ENCODE measurements around the gene ALKBH4.
"Not testable (repeated sequence)": the region's sequence is repeated elsewhere in the genome, so short reads cannot be mapped to it uniquely, and the experiment has no call there.

DNA sequence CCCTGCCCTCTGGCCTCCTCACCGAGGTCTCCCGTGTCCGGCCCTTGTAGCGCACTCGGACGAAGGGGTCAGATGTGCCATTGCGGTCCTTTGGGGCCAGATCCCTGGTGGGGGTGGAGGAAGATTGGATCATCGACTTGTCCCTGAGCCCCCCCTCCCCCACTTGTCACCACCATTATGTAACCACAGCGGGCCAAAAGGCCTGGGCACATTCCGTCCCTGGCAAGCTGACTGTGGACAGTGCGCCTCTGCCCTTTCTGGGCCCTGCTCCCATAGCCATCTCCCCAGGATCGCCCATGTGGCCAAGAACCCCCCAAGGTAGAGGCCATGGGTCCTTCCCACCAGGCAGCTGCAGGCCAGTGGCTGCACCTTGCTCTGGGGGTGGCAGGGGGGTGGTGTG, 38.5 kb upstream of the ALKBH4 start:
- TF ChIP-seq, protein P1, sequence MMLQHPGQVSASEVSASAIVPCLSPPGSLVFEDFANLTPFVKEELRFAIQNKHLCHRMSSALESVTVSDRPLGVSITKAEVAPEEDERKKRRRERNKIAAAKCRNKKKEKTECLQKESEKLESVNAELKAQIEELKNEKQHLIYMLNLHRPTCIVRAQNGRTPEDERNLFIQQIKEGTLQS (IDR thresholded peaks at IDR 0.05; ENCODE audit: insufficient read depth, low read depth, low read length): not testable (repeated sequence)
- TF ChIP-seq RAD21 (IDR thresholded peaks at IDR 0.05 in 1 of 2, conservative IDR thresholded peaks at IDR 0.05 in 1 of 2; ENCODE audit: low read depth in 2 of 2, low read length in 2 of 2); SIN3A (conservative IDR thresholded peaks at IDR 0.05 in 1 of 2, IDR thresholded peaks at IDR 0.05 in 1 of 2; ENCODE audit: low read depth in 1 of 2, low read length in 2 of 2); HDAC2 (IDR thresholded peaks at IDR 0.05; ENCODE audit: borderline replicate concordance in 1 of 2, low read depth in 2 of 2, low read length in 2 of 2): not testable (repeated sequence)
